Ovary (tissue), 9 donors: ENCODE results near the gene CNTRL. TPM values are rescaled to one million over a fixed set of nuclear protein-coding genes. Genes with fewer than 3 reads are reported as not detected.

ENCODE experiments used
- DNase-seq, 5 donors: peaks; one replicate each; pipeline ENCODE4 v3.0.0-alpha.2; 2019 to 2020
- H3K27ac ChIP-seq, 2 donors: fragments of 200-600 bp; one replicate each; pipeline versions ENCODE4 v1.5.1 to v1.8.0; 2019 to 2022
- H3K27me3 ChIP-seq: fragments of 200-600 bp; one replicate; pipeline ENCODE4 v1.8.0; 2022
- H3K36me3 ChIP-seq: fragments of 200-600 bp; sonication (generic); one replicate; pipeline ENCODE4 v1.5.1; 2019
- H3K4me1 ChIP-seq: one replicate; pipeline ENCODE4 v1.8.1; 2013; ENCODE audit warnings: mild to moderate bottlenecking, moderate library complexity; ENCODE audit not compliant: insufficient read depth
- H3K4me3 ChIP-seq: fragments of 200-600 bp; sonication (generic); one replicate; pipeline ENCODE4 v1.5.1; 2017
- H3K9me3 ChIP-seq, 2 donors: fragments of 200-600 bp in 1 of 2; sonication (generic) in 1 of 2; one replicate each; pipeline versions ENCODE4 v1.5.1 to v1.8.1; 2013 to 2019; ENCODE audit warnings: mild to moderate bottlenecking in 1 of 2, moderate library complexity in 1 of 2
- CTCF ChIP-seq, 3 donors: fragments of 450-650 bp in 2 of 3; fragments of 200-600 bp in 1 of 3; IDR thresholded peaks; one replicate each; pipeline versions ENCODE4 v1.5.1 to v1.8.0; 2016 to 2022; ENCODE audit warnings: antibody characterized with exemption in 3 of 3, mild to moderate bottlenecking in 1 of 3
- EP300 ChIP-seq: sonication (generic); formaldehyde crosslinking; IDR thresholded peaks from one replicate; pipeline ENCODE4 v1.6.1; 2017; ENCODE audit warnings: antibody characterized with exemption
- POLR2A ChIP-seq: fragments of 450-650 bp; IDR thresholded peaks from one replicate; pipeline ENCODE4 v1.6.1; 2017; ENCODE audit warnings: antibody characterized with exemption, mild to moderate bottlenecking, moderate library complexity
- WGBS, 3 donors: extraction: QIAGEN DNeasy Blood & Tissue Kit in 1 of 3; methylation state at CpG; one replicate each; pipeline versions ENCODE4 v1.1.5 to v1.1.7; 2013 to 2017; 5-methylcytosine and 5-hydroxymethylcytosine counted together
- intact Hi-C, 4 donors: fragments of 100-400 bp; cut with DNase I; formaldehyde crosslinking; loops; one replicate each; pipeline versions ENCODE4 v1.11.0 to v1.15.1; 2022 to 2023
- polyA plus RNA-seq, 2 donors: library from polyadenylated mRNA; stranded (reverse); fragments of 200-250 nt in 1 of 2; fragments of 350-450 nt in 1 of 2; fragmentation: Illumina TruSeq in 1 of 2; extraction: RNeasy Lipid Tissue Mini Kit (QIAGEN cat#74804) in 1 of 2; gene quantifications; one replicate each; pipeline ENCODE4 v1.2.3, GENCODE V29; 2013 to 2014
- total RNA-seq, 7 donors: library from RNA; depleted of rRNA in 2 of 7; stranded (reverse); fragments of >200 nt in 2 of 7; fragmentation: NEBNext Ultra II Directional in 3 of 7; extraction: Animal tissue kit (Norgen Biotek cat#: 25700) in 3 of 7; gene quantifications; one replicate each; pipeline versions ENCODE4 v1.1.0 to v1.2.4, GENCODE V29; 2016 to 2023
- donor health status: DM: no; HTN: no; CAD: no; lungs with moderate emphysema.
- donor health status: DM: no; HTN: no; CAD: no.
- donor health status: Bipolar disorder and iron deficiency.
- donor health status: DM: yes; HTN: yes; CAD: no.
- donor health status: DM: no; HTN: no; CAD: no.
- donor health status: DM: yes; HTN: yes; CAD: no.

Gene CNTRL
- total and polyA plus RNA-seq, 9 donors, result 10.0 to 27.2 (median 19.0) TPM

- no peaks in the 10 kb centered on the region for H3K9me3 ChIP-seq
- H3K36me3 ChIP-seq, result no peaks in the 10 kb centered on the region
- WGBS, 3 donors, result 58 to 73% (median 63%) methylated on average over 2 of the region's 2 CpGs
- DNase-seq, result no peak
- H3K27me3 ChIP-seq, result no peaks in the 10 kb centered on the region
- intact Hi-C loops, result no loop called here
- TF ChIP-seq POLR2A (no peak), EP300 (no peak), CTCF (IDR thresholded peaks at IDR 0.05) (no peak)
- no peak overlapping the region for H3K4me3 ChIP-seq
- no peaks in the 10 kb centered on the region for H3K4me1 ChIP-seq
- H3K27ac ChIP-seq, result no peak overlapping the region
These were observed 81.5 kb downstream of the CNTRL start for GRCh38 chr9:121156263-121156731.

- Histone ChIP-seq H3K27ac (no peak overlapping the region), H3K36me3 (no peaks in the 10 kb centered on the region), H3K9me3 (no peaks in the 10 kb centered on the region), H3K27me3 (no peaks in the 10 kb centered on the region), H3K4me3 (no peak overlapping the region), H3K4me1 (no peaks in the 10 kb centered on the region)
- intact Hi-C loops, result no loop called here
- 91 to 97% (median 95%) methylated on average over 4 of the region's 4 CpGs for WGBS, 3 donors
- DNase-seq, result no peak
- TF ChIP-seq CTCF (IDR thresholded peaks at IDR 0.05), result no peak
These were observed 83.2 kb downstream of the CNTRL start for GRCh38 chr9:121157939-121158338.

GRCh38 chr9:121160025-121160424 lies 85.3 kb downstream of the CNTRL start:
- H3K36me3 ChIP-seq, result no peaks in the 10 kb centered on the region
- no peak overlapping the region for H3K27ac ChIP-seq
- H3K4me3 ChIP-seq, result no peak overlapping the region
- 38 to 48% (median 40%) methylated on average over 1 of the region's 1 CpG for WGBS, 3 donors
- H3K4me1 ChIP-seq, result no peaks in the 10 kb centered on the region
- H3K9me3 ChIP-seq, result no peaks in the 10 kb centered on the region
- TF ChIP-seq EP300, result no peak
- no peak for TF ChIP-seq POLR2A
- TF ChIP-seq CTCF (IDR thresholded peaks at IDR 0.05), result no peak
- no peak for DNase-seq
- intact Hi-C loops, result no loop called here
- H3K27me3 ChIP-seq, result no peaks in the 10 kb centered on the region

DNA sequence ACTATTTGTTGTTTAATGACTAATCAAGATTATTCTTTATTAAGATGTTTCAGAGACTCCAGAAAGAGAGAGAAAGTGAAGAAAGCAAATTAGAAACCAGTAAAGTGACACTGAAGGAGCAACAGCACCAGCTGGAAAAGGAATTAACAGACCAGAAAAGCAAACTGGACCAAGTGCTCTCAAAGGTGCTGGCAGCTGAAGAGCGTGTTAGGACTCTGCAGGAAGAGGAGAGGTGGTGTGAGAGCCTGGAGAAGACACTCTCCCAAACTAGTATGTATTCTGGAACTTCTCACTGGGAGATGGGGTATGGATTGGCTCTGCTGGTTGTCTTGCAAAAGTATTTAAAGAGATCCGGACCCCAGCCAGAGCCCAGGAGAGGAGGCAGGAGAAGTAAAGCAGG lies 93.3 kb downstream of the CNTRL start:
- Histone ChIP-seq H3K27me3 (no peaks in the 10 kb centered on the region), H3K27ac (no peak overlapping the region), H3K4me3 (no peak overlapping the region), H3K4me1 (no peaks in the 10 kb centered on the region), H3K36me3 (no peaks in the 10 kb centered on the region), H3K9me3 (no peaks in the 10 kb centered on the region)
- intact Hi-C loops, result no loop called here
- TF ChIP-seq EP300, result no peak
- TF ChIP-seq CTCF (IDR thresholded peaks at IDR 0.05), result no peak
- no peak for TF ChIP-seq POLR2A
- WGBS, 3 donors, result 93 to 100% (median 98%) methylated on average over 2 of the region's 2 CpGs
- no peak for DNase-seq
